Uterus (tissue), 2 donors: ENCODE results near the gene NRF1.

Source experiments
- CTCF ChIP-seq, 4 experiments: fragments of 200-600 bp in 2 of 4; fragments of 450-650 bp in 2 of 4; sonication (generic) in 2 of 4; IDR thresholded peaks; one replicate each; pipeline ENCODE4 v1.5.1; 2016 to 2019; ENCODE audit warnings: antibody characterized with exemption in 4 of 4, mild to moderate bottlenecking in 2 of 4, moderate library complexity in 1 of 4
- POLR2A ChIP-seq, 2 donors: fragments of 450-650 bp; IDR thresholded peaks; one replicate each; pipeline ENCODE4 v1.6.1; 2016; ENCODE audit warnings: antibody characterized with exemption in 2 of 2, mild to moderate bottlenecking in 1 of 2, moderate library complexity in 1 of 2

GRCh38 chr7:129635300-129636029 lies 23.9 kb downstream of the NRF1 start:
- TF ChIP-seq POLR2A (IDR thresholded peaks at IDR 0.05): no peak
- TF ChIP-seq CTCF (IDR thresholded peaks at IDR 0.05): peak; percentile 43 to 59 (median 48)
